AG10803 (cell line): ENCODE data around the gene YTHDF2.
"Not testable (repeated sequence)": the region's sequence is repeated elsewhere in the genome, so short reads cannot be mapped to it uniquely, and the experiment has no call there.

Experiments
- DNase-seq: peaks from one replicate; pipeline ENCODE4 v3.0.0; 2010; ENCODE audit warnings: low read depth
- H3K4me3 ChIP-seq: 2 replicates; pipeline ENCODE4 v1.5.1; 2011; ENCODE audit warnings: mild to moderate bottlenecking, low read length, control low read depth
- TF ChIP-seq, protein P1 (sequence below): conservative IDR thresholded peaks from 2 replicates; pipeline ENCODE4 v1.5.1; 2011; ENCODE audit warnings: mild to moderate bottlenecking, low read length, control low read depth, inconsistent platforms

Gene YTHDF2

DNA sequence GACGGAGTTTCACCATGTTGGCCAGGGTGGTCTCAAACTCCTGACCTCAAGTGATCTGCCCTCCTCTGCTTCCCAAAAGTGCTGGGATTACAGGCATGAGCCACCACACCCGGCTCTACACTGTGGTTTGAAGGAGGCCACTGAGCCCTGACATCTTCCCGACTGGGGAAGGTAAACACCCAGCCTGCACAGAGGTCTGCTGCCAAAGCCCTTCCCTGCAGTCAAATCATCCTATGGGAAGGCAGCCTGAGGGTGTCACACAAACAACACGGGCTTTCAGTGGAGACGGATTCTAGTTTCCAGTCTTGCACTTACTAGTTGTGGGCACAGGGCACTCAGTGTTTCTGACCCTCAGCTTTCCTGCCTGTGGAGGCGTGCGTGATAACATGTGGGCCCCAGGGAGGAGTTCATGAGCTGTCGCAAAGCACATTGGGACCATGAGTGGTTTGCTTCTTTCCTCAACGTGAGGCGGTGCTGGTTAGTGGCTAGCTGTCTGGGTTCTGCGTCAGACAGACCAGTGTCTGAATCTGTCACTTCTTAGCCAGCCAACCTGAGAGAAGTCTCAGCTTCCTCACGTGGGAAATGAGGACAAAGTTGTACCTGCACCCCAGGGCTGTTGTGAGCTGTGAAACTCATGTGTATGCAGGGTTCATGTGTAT, 53.8 kb downstream of the YTHDF2 start:
- DNase-seq = no peak
- TF ChIP-seq, protein P1, sequence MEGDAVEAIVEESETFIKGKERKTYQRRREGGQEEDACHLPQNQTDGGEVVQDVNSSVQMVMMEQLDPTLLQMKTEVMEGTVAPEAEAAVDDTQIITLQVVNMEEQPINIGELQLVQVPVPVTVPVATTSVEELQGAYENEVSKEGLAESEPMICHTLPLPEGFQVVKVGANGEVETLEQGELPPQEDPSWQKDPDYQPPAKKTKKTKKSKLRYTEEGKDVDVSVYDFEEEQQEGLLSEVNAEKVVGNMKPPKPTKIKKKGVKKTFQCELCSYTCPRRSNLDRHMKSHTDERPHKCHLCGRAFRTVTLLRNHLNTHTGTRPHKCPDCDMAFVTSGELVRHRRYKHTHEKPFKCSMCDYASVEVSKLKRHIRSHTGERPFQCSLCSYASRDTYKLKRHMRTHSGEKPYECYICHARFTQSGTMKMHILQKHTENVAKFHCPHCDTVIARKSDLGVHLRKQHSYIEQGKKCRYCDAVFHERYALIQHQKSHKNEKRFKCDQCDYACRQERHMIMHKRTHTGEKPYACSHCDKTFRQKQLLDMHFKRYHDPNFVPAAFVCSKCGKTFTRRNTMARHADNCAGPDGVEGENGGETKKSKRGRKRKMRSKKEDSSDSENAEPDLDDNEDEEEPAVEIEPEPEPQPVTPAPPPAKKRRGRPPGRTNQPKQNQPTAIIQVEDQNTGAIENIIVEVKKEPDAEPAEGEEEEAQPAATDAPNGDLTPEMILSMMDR = no peak

DNA sequence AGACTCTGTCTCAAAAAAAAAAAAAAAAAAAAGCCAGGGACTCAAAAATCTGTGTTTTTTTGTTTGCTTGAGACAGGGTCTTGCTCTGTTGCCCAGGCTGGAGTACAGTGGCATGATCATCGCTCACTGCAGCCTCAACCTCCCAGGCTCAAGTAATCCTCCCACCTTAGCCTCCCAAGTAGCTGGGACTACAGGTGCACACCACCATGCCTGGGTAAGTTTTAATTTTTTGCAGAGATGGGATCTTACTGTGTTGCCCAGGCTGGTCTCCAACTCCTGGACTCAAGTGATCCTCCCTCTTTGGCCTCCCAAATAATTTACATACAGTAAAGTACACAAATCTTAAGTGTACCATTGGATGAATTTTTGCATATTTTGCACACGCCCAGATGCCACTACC, 55.2 kb downstream of the YTHDF2 start:
- H3K4me3 ChIP-seq, DNase-seq: not testable (repeated sequence)

More for the DNA sequence above, 53.8 kb downstream of the YTHDF2 start:
- H3K4me3 ChIP-seq = no peak overlapping the region

DNA sequence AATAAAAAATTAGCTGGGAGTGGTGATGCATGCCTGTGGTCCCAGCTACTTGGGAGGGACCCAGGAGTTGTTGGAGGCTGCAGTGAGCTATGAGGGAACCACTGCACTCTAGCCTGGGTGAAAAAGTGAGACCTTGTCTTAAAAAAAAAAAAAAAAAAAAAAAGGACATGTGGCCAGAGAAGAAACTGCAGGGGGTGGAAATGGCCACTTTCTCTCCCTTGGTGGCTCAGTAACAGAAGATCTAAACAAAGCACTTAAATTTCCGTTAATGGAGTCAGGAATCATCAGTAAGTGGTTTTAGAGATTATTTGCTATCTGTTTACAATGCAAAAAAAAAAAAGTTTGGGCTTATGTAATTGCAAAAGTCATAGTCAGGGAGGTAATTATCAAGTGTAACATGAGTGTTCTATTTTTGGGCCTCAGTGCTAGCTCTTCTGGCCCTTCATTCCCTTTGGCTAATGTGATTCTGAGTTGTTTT, 55.9 kb downstream of the YTHDF2 start:
- H3K4me3 ChIP-seq = no peak overlapping the region
- TF ChIP-seq, protein P1 = 0 out of 2 replicates have a peak, but pooled peaks have one; percentile 8
- no peak for DNase-seq

DNA sequence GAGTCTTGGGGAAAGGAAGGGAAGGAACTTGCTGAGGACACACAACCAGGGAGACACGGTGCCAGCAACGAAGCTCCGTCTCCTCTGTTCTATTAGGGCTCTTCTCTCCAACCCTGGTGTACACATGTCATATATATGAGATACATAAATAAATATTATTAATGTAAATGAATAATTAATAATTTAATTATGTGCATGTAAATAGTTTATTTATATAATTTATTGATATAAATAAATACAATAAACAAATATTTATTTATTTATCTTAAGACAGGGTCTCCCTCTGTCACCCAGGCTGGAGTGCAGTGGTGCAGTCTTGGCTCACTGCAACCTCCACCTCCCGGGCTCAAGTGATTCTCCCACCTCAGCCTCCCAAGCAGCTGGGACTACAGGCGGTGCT, 57.8 kb downstream of the YTHDF2 start:
- not testable (repeated sequence) for H3K4me3 ChIP-seq, DNase-seq

DNA sequence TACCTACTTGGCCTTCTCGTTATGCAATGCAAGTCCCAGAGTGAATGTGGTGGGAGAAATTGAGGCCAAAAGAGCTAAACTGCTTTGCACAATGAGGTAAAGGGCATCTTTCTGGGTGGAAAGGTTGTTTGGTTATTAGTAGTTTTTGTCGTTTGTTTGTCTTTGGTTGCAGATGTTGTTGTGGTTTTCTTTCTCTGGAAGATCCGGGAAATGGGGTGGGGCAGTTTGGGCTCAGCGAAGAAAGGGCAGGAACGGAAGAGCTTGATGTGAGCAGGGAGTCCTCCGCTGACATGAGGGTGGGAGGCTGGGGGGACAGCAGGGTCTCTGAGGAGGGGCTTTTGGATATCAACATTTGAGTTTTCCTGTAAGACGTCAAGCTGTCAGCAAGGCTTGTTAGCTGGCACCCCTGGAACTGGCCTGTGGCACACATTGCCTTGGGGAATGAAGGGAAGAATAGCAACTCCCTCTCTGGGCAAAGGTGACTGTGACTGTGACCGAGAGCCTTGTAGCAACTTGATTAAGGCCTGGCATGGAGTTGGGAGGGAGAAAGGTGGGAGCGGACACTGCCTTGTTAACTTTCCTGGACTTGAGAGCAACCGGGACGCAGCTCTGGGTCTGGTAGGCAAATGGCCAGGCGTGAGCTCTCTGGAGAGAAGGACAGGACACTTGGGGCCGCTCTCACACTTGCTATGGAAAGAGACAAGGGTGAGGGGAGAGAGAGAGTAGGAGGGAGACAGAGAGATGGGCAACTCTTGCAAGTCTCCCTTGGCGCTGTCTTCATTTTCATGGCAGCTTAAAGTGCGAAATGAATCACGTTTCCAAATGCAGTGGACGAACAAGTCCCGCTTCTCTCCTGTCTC, 59.8 kb downstream of the YTHDF2 start:
- TF ChIP-seq, protein P1 = no peak
- DNase-seq = peak; percentile 13
- no peak overlapping the region for H3K4me3 ChIP-seq

DNA sequence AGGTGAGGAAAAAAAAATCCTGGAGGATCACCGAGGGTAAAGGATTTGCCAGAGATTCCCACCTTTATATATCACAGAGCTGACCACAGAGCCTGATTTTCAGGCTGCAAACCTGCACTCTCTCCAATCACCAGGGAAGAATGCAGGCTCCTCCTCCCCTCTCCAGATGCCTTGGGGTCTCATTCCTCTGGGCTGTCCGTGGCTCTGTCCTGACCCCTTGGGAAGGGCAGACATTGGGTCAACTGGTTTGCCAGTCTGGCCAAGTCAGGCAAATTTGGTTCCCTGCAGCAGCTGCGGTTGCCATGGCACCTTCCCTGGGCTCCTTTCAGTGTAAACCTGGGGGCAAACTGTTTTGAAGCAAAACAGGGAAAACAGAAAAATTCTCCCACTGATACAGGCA, 63.6 kb downstream of the YTHDF2 start:
- no peak for DNase-seq
- TF ChIP-seq, protein P1 = no peak
- no peak overlapping the region for H3K4me3 ChIP-seq

DNA sequence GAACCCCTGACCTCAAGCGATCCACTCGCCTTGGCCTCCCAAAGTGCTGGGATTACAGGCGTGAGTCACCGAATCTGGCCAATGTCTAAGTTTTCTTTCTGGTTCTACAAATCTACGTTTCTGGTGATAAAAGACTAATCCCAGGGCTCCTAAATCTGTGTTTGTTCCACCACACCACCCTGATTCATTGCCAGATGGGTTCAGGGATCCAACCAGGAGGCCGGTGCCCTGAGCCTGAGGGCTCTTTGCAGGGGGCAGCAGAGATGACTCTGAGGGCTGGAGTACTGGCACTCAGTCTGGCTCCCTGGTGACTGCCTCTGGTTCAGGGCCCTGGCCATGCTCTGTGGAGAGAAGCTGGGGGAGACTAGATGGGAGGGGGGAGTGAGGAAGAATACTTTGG, 64.7 kb downstream of the YTHDF2 start:
- TF ChIP-seq, protein P1 = no peak
- H3K4me3 ChIP-seq = no peak overlapping the region
- no peak for DNase-seq

DNA sequence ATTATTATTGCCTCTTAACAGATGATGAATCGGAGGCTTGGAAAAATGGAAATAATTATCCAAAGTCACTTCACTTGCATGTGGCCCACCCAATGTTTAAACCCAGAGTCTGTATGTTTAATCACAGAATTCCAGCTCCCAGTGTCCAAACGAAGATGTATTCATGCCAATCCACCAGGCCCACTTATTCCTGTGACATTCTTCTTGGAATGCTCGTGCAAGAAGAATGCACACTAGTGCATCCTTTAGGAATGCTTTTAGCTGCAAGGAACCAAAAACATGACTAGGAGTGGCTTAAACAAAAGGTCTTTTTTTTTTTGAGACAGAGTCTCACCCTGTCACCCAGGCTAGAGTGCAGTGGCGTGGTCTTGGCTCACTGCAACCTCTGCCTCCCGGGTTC, 66.3 kb downstream of the YTHDF2 start:
- TF ChIP-seq, protein P1 = no peak
- peak; percentile 17 for DNase-seq
- no peak overlapping the region for H3K4me3 ChIP-seq
